Measurements from ENCODE around the gene DIAPH2. TPM values are rescaled to one million over a fixed set of nuclear protein-coding genes. Genes with fewer than 3 reads are reported as not detected.

The DIAPH2 gene
- total and polyA plus RNA-seq, 2 donors (not counting 1 experiment from before 2014, with no cell fraction given) = 16.8 to 18.5 TPM

- Histone ChIP-seq H3K9me3 (ENCODE audit: control insufficient read depth, insufficient read depth, low read depth, low read length) (no peaks in the 10 kb centered on the region), H3K27ac (ENCODE audit: insufficient read depth, low read length) (no peak overlapping the region), H3K4me2 (ENCODE audit: extremely low read depth, insufficient read depth, low read length) (no peak overlapping the region), H3K36me3 (ENCODE audit: control insufficient read depth, insufficient read depth, low read length) (no peaks in the 10 kb centered on the region), H3K4me3 (replicated peaks in 1 of 4; ENCODE audit: control extremely low read depth in 1 of 4, insufficient read depth in 1 of 4, low read depth in 3 of 4, low read length in 4 of 4) (no peak overlapping the region), H3K9ac (ENCODE audit: insufficient read depth, low read length) (no peak overlapping the region), H3K79me2 (ENCODE audit: control insufficient read depth, insufficient read depth, low read length) (peaks cover 24% of the 10 kb centered on the region), H4K20me1 (ENCODE audit: control insufficient read depth, extremely low read depth, insufficient read depth, low read length) (no peaks in the 10 kb centered on the region), H3K27me3 (ENCODE audit: control insufficient read depth, insufficient read depth, low read length) (no peaks in the 10 kb centered on the region), H3K4me1 (ENCODE audit: control insufficient read depth, extremely low read depth, insufficient read depth, low read length) (peaks cover 2% of the 10 kb centered on the region), H2AFZ (ENCODE audit: low read length) (no peak overlapping the region)
- TF ChIP-seq EZH2 (IDR thresholded peaks at IDR 0.05; ENCODE audit: low read length, missing control alignments) = no peak
- TF ChIP-seq CTCF (conservative IDR thresholded peaks at IDR 0.05 in 1 of 2, IDR thresholded peaks at IDR 0.05 in 1 of 2; ENCODE audit: low read depth in 1 of 2, low read length in 2 of 2) = no peak
- peak in 1 of 2 donors; percentile 14 for DNase-seq (ENCODE audit: low read depth in 2 of 2)
Measured at GRCh38 chrX:96689991-96690390, 5.3 kb downstream of the DIAPH2 start.

DNA sequence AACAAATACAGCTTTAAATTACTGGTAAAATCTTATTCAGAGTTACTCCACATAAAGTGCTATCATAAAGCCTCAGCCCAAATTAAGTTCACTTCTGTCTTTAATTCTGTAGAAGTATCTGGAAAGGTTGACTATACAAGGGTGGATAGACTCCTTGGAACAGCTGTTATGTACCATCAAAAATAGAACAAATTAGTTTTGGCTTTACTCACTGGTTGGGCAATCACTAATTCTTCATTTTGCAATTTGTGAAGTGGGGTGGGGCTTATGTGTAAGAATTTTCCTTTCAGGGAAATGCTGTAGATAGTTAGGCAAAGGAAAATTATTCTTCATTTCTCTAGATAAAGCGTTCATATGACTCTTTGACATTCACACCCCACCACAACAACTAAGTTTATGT lies 7.8 kb downstream of the DIAPH2 start:
- DNase-seq (ENCODE audit: low read depth in 2 of 2) = peak in 1 of 2 donors; percentile 69
- Histone ChIP-seq H3K9me3 (ENCODE audit: control insufficient read depth, insufficient read depth, low read depth, low read length) (no peaks in the 10 kb centered on the region), H2AFZ (ENCODE audit: low read length) (no peak overlapping the region), H3K4me1 (ENCODE audit: control insufficient read depth, extremely low read depth, insufficient read depth, low read length) (peaks cover 2% of the 10 kb centered on the region), H3K4me3 (replicated peaks in 1 of 4; ENCODE audit: control extremely low read depth in 1 of 4, insufficient read depth in 1 of 4, low read depth in 3 of 4, low read length in 4 of 4) (no peak overlapping the region), H3K27me3 (ENCODE audit: control insufficient read depth, insufficient read depth, low read length) (no peaks in the 10 kb centered on the region), H3K36me3 (ENCODE audit: control insufficient read depth, insufficient read depth, low read length) (no peaks in the 10 kb centered on the region), H3K27ac (ENCODE audit: insufficient read depth, low read length) (no peak overlapping the region), H3K79me2 (ENCODE audit: control insufficient read depth, insufficient read depth, low read length) (peaks cover 13% of the 10 kb centered on the region), H3K9ac (ENCODE audit: insufficient read depth, low read length) (no peak overlapping the region), H3K4me2 (ENCODE audit: extremely low read depth, insufficient read depth, low read length) (no peak overlapping the region), H4K20me1 (ENCODE audit: control insufficient read depth, extremely low read depth, insufficient read depth, low read length) (no peaks in the 10 kb centered on the region)
- TF ChIP-seq CTCF (conservative IDR thresholded peaks at IDR 0.05 in 1 of 2, IDR thresholded peaks at IDR 0.05 in 1 of 2; ENCODE audit: low read depth in 1 of 2, low read length in 2 of 2) = no peak
- TF ChIP-seq EZH2 (IDR thresholded peaks at IDR 0.05; ENCODE audit: low read length, missing control alignments) = no peak

GRCh38 chrX:96692890-96693289 lies 8.2 kb downstream of the DIAPH2 start:
- Histone ChIP-seq H4K20me1 (ENCODE audit: control insufficient read depth, extremely low read depth, insufficient read depth, low read length) (no peaks in the 10 kb centered on the region), H3K79me2 (ENCODE audit: control insufficient read depth, insufficient read depth, low read length) (peaks cover 11% of the 10 kb centered on the region), H3K27ac (ENCODE audit: insufficient read depth, low read length) (no peak overlapping the region)

More at GRCh38 chrX:96692890-96693289, 8.2 kb downstream of the DIAPH2 start:
- peak in 1 of 2 donors; percentile 57 for DNase-seq (ENCODE audit: low read depth in 2 of 2)
- peak overlapping the region in 1 of 4 experiments; percentile 10 for H3K4me3 ChIP-seq (replicated peaks in 1 of 4; ENCODE audit: control extremely low read depth in 1 of 4, insufficient read depth in 1 of 4, low read depth in 3 of 4, low read length in 4 of 4)
- no peaks in the 10 kb centered on the region for H3K36me3 ChIP-seq (ENCODE audit: control insufficient read depth, insufficient read depth, low read length)
- no peak overlapping the region for H2AFZ ChIP-seq (ENCODE audit: low read length)
- no peaks in the 10 kb centered on the region for H3K9me3 ChIP-seq (ENCODE audit: control insufficient read depth, insufficient read depth, low read depth, low read length)
- H3K4me1 ChIP-seq (ENCODE audit: control insufficient read depth, extremely low read depth, insufficient read depth, low read length) = peaks cover 2% of the 10 kb centered on the region
- TF ChIP-seq CTCF (conservative IDR thresholded peaks at IDR 0.05 in 1 of 2, IDR thresholded peaks at IDR 0.05 in 1 of 2; ENCODE audit: low read depth in 1 of 2, low read length in 2 of 2) = no peak
- no peak for TF ChIP-seq EZH2 (IDR thresholded peaks at IDR 0.05; ENCODE audit: low read length, missing control alignments)
- no peak overlapping the region for H3K4me2 ChIP-seq (ENCODE audit: extremely low read depth, insufficient read depth, low read length)
- no peak overlapping the region for H3K9ac ChIP-seq (ENCODE audit: insufficient read depth, low read length)
- H3K27me3 ChIP-seq (ENCODE audit: control insufficient read depth, insufficient read depth, low read length) = no peaks in the 10 kb centered on the region

All from fibroblast of lung (primary cell).